HG03520 (cell line): ENCODE data around the gene ACKR3.

Source experiments
- ATAC-seq: cut with Tn5 transposase; IDR thresholded peaks from one replicate; pipeline ENCODE4 v1.9.1; 2021; ENCODE audit warnings: mild to moderate bottlenecking, moderate library complexity; ENCODE audit not compliant: unreplicated experiment

Gene ACKR3

GRCh38 chr2:236548179-236548921 lies 21.3 kb upstream of the ACKR3 start:
- no peak for ATAC-seq

GRCh38 chr2:236549165-236549564 lies 20.5 kb upstream of the ACKR3 start:
- ATAC-seq, result no peak

GRCh38 chr2:236550290-236550689 lies 19.3 kb upstream of the ACKR3 start:
- ATAC-seq, result no peak

- no peak for ATAC-seq
Measured at GRCh38 chr2:236550701-236551465, 18.7 kb upstream of the ACKR3 start.

- ATAC-seq, result no peak
Measured at GRCh38 chr2:236551471-236552211, 18.0 kb upstream of the ACKR3 start.

GRCh38 chr2:236552212-236552542 lies 17.4 kb upstream of the ACKR3 start:
- ATAC-seq, result no peak

- no peak for ATAC-seq
Measured at GRCh38 chr2:236552581-236553363, 16.9 kb upstream of the ACKR3 start.

GRCh38 chr2:236553522-236553921 lies 16.1 kb upstream of the ACKR3 start:
- no peak for ATAC-seq

GRCh38 chr2:236554629-236555282 lies 14.9 kb upstream of the ACKR3 start:
- ATAC-seq, result no peak

GRCh38 chr2:236555481-236555880 lies 14.1 kb upstream of the ACKR3 start:
- no peak for ATAC-seq

GRCh38 chr2:236557306-236558030 lies 12.2 kb upstream of the ACKR3 start:
- no peak for ATAC-seq

- ATAC-seq, result no peak
Measured at GRCh38 chr2:236558036-236558435, 11.6 kb upstream of the ACKR3 start.

GRCh38 chr2:236558993-236559978 lies 10.3 kb upstream of the ACKR3 start:
- no peak for ATAC-seq

GRCh38 chr2:236561874-236562273 lies 7.8 kb upstream of the ACKR3 start:
- ATAC-seq, result no peak

GRCh38 chr2:236562434-236562833 lies 7.2 kb upstream of the ACKR3 start:
- no peak for ATAC-seq

GRCh38 chr2:236563953-236564352 lies 5.7 kb upstream of the ACKR3 start:
- ATAC-seq, result no peak

GRCh38 chr2:236565212-236565611 lies 4.4 kb upstream of the ACKR3 start:
- no peak for ATAC-seq

GRCh38 chr2:236565879-236566402 lies 3.7 kb upstream of the ACKR3 start:
- ATAC-seq, result no peak
